GM19023 (cell line): ENCODE measurements around the gene NUCB1.
"Not testable (repeated sequence)": the region's sequence is repeated elsewhere in the genome, so short reads cannot be mapped to it uniquely, and the experiment has no call there.

Source experiments
- ATAC-seq: cut with Tn5 transposase; IDR thresholded peaks from one replicate; pipeline ENCODE4 v1.9.1; 2021; ENCODE audit warnings: mild to moderate bottlenecking, moderate library complexity; ENCODE audit not compliant: unreplicated experiment

NUCB1 gene

GRCh38 chr19:48899781-48900476, at the start of gene NUCB1:
TSS of gene NUCB1 (plus strand) at chr19:48900312. CDS start at chr19:48900797, 485 bp downstream.
- peak; percentile 86 for ATAC-seq

GRCh38 chr19:48852292-48852691, 47.8 kb upstream of the NUCB1 start:
- ATAC-seq = no peak

GRCh38 chr19:48853483-48853882, 46.6 kb upstream of the NUCB1 start:
- no peak for ATAC-seq

GRCh38 chr19:48854103-48854502, 46.0 kb upstream of the NUCB1 start:
- no peak for ATAC-seq

- no peak for ATAC-seq
Observed at GRCh38 chr19:48856921-48857320, 43.2 kb upstream of the NUCB1 start.

GRCh38 chr19:48858984-48859710, 41.0 kb upstream of the NUCB1 start:
- ATAC-seq = no peak

GRCh38 chr19:48859711-48860572, 40.2 kb upstream of the NUCB1 start:
- no peak for ATAC-seq

GRCh38 chr19:48861313-48861712, 38.8 kb upstream of the NUCB1 start:
- ATAC-seq = no peak

GRCh38 chr19:48862827-48863226, 37.3 kb upstream of the NUCB1 start:
- no peak for ATAC-seq

GRCh38 chr19:48866692-48867091, 33.4 kb upstream of the NUCB1 start:
- no peak for ATAC-seq

GRCh38 chr19:48867123-48867745, 32.9 kb upstream of the NUCB1 start:
- ATAC-seq = no peak

- no peak for ATAC-seq
Observed at GRCh38 chr19:48867746-48868113, 32.4 kb upstream of the NUCB1 start.

- ATAC-seq = no peak
Observed at GRCh38 chr19:48868114-48868886, 31.8 kb upstream of the NUCB1 start, which contains the start of gene PLEKHA4. TSS of gene PLEKHA4 (minus strand) at chr19:48868617. CDS start at chr19:48867620, 997 bp downstream.

- ATAC-seq = no peak
Observed at GRCh38 chr19:48870048-48870447, 30.1 kb upstream of the NUCB1 start.

GRCh38 chr19:48871471-48872181, 28.5 kb upstream of the NUCB1 start:
- not testable (repeated sequence) for ATAC-seq

GRCh38 chr19:48872182-48872883, 27.8 kb upstream of the NUCB1 start, which contains the start of gene PPP1R15A:
TSS of gene PPP1R15A (plus strand) at chr19:48872421. CDS start at chr19:48873234, 813 bp downstream.
- peak; percentile 43 for ATAC-seq

- no peak for ATAC-seq
Observed at GRCh38 chr19:48872884-48873475, 27.1 kb upstream of the NUCB1 start.
